GM23248 (cell line): ENCODE results near the gene DBF4. TPM values are rescaled to one million over a fixed set of nuclear protein-coding genes. Genes with fewer than 3 reads are reported as not detected.
"Not testable (repeated sequence)": the region's sequence is repeated elsewhere in the genome, so short reads cannot be mapped to it uniquely, and the experiment has no call there.

Experiments used
- DNase-seq: peaks from one replicate; pipeline ENCODE4 v3.0.0-alpha.2; 2015
- H2AFZ ChIP-seq: fragments of 200-600 bp; sonication (generic); 2 replicates; pipeline ENCODE4 v1.6.1; 2016; ENCODE audit warnings: antibody characterized with exemption
- H3F3A ChIP-seq: fragments of 200-600 bp; sonication (generic); 2 replicates; pipeline ENCODE4 v1.6.1; 2016; ENCODE audit warnings: mild to moderate bottlenecking, antibody characterized with exemption, mixed run types; ENCODE audit not compliant: insufficient read depth
- H3K27ac ChIP-seq: fragments of 200-600 bp; sonication (generic); 2 replicates; pipeline ENCODE4 v1.5.1; 2016; ENCODE audit warnings: mild to moderate bottlenecking
- H3K27me3 ChIP-seq: fragments of 200-600 bp; sonication (generic); replicated peaks from 2 replicates; pipeline ENCODE4 v1.6.1; 2016; ENCODE audit warnings: mild to moderate bottlenecking; ENCODE audit not compliant: insufficient read depth
- H3K36me3 ChIP-seq: fragments of 200-600 bp; sonication (generic); 2 replicates; pipeline ENCODE4 v1.6.1; 2016; ENCODE audit warnings: low read depth, mild to moderate bottlenecking
- H3K4me1 ChIP-seq: fragments of 200-600 bp; sonication (generic); 2 replicates; pipeline ENCODE4 v1.6.1; 2016; ENCODE audit warnings: mild to moderate bottlenecking; ENCODE audit not compliant: insufficient read depth
- H3K4me2 ChIP-seq: fragments of 200-600 bp; sonication (generic); one replicate; pipeline ENCODE4 v1.6.1; 2016; ENCODE audit warnings: mild to moderate bottlenecking; ENCODE audit not compliant: unreplicated experiment
- H3K4me3 ChIP-seq: fragments of 200-600 bp; sonication (generic); 2 replicates; pipeline ENCODE4 v1.5.1; 2016; ENCODE audit warnings: mild to moderate bottlenecking
- H3K79me2 ChIP-seq: fragments of 200-600 bp; sonication (generic); 2 replicates; pipeline ENCODE4 v1.6.1; 2016; ENCODE audit warnings: mild to moderate bottlenecking; ENCODE audit not compliant: insufficient read depth
- H3K9ac ChIP-seq: fragments of 200-600 bp; sonication (generic); 2 replicates; pipeline ENCODE4 v1.6.1; 2016; ENCODE audit warnings: mild to moderate bottlenecking
- H3K9me2 ChIP-seq: fragments of 200-600 bp; sonication (generic); 2 replicates; pipeline ENCODE4 v1.6.1; 2016; ENCODE audit warnings: mixed run types, mild to moderate bottlenecking, moderate library complexity; ENCODE audit not compliant: insufficient read depth
- H3K9me3 ChIP-seq: fragments of 200-600 bp; sonication (generic); one replicate; pipeline ENCODE4 v1.6.1; 2017; ENCODE audit warnings: low read depth
- H4K20me1 ChIP-seq: fragments of 200-600 bp; sonication (generic); 2 replicates; pipeline ENCODE4 v1.6.0; 2016; ENCODE audit not compliant: insufficient read depth
- EZH2 ChIP-seq: fragments of 200-600 bp; sonication (generic); IDR thresholded peaks from 2 replicates; pipeline ENCODE4 v1.6.1; 2018; ENCODE audit warnings: antibody characterized with exemption, mild to moderate bottlenecking; ENCODE audit not compliant: insufficient read depth, poor library complexity, severe bottlenecking
- EZH2phosphoT487 ChIP-seq: fragments of 200-600 bp; sonication (generic); IDR thresholded peaks from 2 replicates; pipeline ENCODE4 v1.6.1; 2018; ENCODE audit warnings: antibody characterized with exemption, moderate library complexity, mild to moderate bottlenecking, low read depth; ENCODE audit not compliant: insufficient read depth
- whole genome bisulfite sequencing, 2 experiments: methylation state at CpG; one replicate each; pipeline ENCODE4 v1.1.6; 2015 to 2017; ENCODE audit warnings: low lambda C conversion rate in 2 of 2, low coverage in 1 of 2; ENCODE audit errors: missing lambda C conversion rate in 2 of 2; 5-methylcytosine and 5-hydroxymethylcytosine counted together
- in situ Hi-C: fragments of 300-500 bp; cut with MboI; formaldehyde crosslinking; loops from 2 replicates; pipeline ENCODE4 v1.15.0; 2020
- polyA plus RNA-seq: library from polyadenylated mRNA; unstranded; fragments of >200 nt; fragmentation: Nextera tagmentation; extraction: Ambion mirVana; gene quantifications from 2 replicates; pipeline ENCODE4 v1.2.1, GENCODE V29; 2016
- total RNA-seq: library from RNA; depleted of rRNA; stranded (reverse); fragments of >200 nt; shearing (Covaris generic); gene quantifications from 2 replicates; pipeline ENCODE4 v1.2.3, GENCODE V29; 2014

Gene DBF4
- total and polyA plus RNA-seq, 2 experiments from 2014 or later, result 14.7 to 26.2 TPM

GRCh38 chr7:87895363-87895762 lies 19.1 kb downstream of the DBF4 start:
- in situ Hi-C loops, result no loop called here
- H3K36me3 ChIP-seq, result peaks cover 5% of the 10 kb centered on the region
- WGBS, 2 experiments, result 97 to 100% methylated on average over 2 of the region's 2 CpGs

GRCh38 chr7:87899255-87899654 lies 23.0 kb downstream of the DBF4 start:
- TF ChIP-seq EZH2phosphoT487 (no peak), EZH2 (no peak)
- no peaks in the 10 kb centered on the region for H3F3A ChIP-seq
- no peak overlapping the region for H2AFZ ChIP-seq
- WGBS, 2 experiments, result 98 to 100% methylated on average over 2 of the region's 2 CpGs
- in situ Hi-C loops, result no loop called here
- H3K4me2 ChIP-seq, result no peak overlapping the region
- no peaks in the 10 kb centered on the region for H3K9me3 ChIP-seq
- peaks cover 16% of the 10 kb centered on the region; the same call in 1 of the 2 replicates for H3K79me2 ChIP-seq
- H3K36me3 ChIP-seq, result peaks cover 6% of the 10 kb centered on the region
- no peak overlapping the region for H3K4me3 ChIP-seq
- no peak overlapping the region for H3K27ac ChIP-seq
- H3K9me2 ChIP-seq, result no peaks in the 10 kb centered on the region
- no peak overlapping the region for H3K9ac ChIP-seq
- no peak for DNase-seq
- no peaks in the 10 kb centered on the region for H3K27me3 ChIP-seq
- no peaks in the 10 kb centered on the region for H4K20me1 ChIP-seq
- no peaks in the 10 kb centered on the region for H3K4me1 ChIP-seq

More at GRCh38 chr7:87895363-87895762, 19.1 kb downstream of the DBF4 start:
- no peak for DNase-seq
- H4K20me1 ChIP-seq, result no peaks in the 10 kb centered on the region
- no peak overlapping the region for H3K4me3 ChIP-seq
- H3K27ac ChIP-seq, result no peak overlapping the region
- no peak overlapping the region for H3K9ac ChIP-seq
- no peaks in the 10 kb centered on the region for H3K9me2 ChIP-seq
- TF ChIP-seq EZH2 (no peak), EZH2phosphoT487 (no peak)
- peaks cover 39% of the 10 kb centered on the region for H3K79me2 ChIP-seq
- H3K4me2 ChIP-seq, result no peak overlapping the region
- no peak overlapping the region for H2AFZ ChIP-seq
- no peaks in the 10 kb centered on the region for H3K27me3 ChIP-seq
- H3K9me3 ChIP-seq, result no peaks in the 10 kb centered on the region
- H3F3A ChIP-seq, result no peaks in the 10 kb centered on the region
- no peaks in the 10 kb centered on the region for H3K4me1 ChIP-seq

GRCh38 chr7:87907136-87907906 lies 31.0 kb downstream of the DBF4 start:
- H3K4me2 ChIP-seq, H3K79me2 ChIP-seq, H3K36me3 ChIP-seq, H3F3A ChIP-seq, H3K9ac ChIP-seq, in situ Hi-C loops, H4K20me1 ChIP-seq, H3K9me2 ChIP-seq, H3K27me3 ChIP-seq, H3K27ac ChIP-seq, H3K4me3 ChIP-seq, H3K9me3 ChIP-seq: not testable (repeated sequence)
- Histone ChIP-seq H3K4me1 (peaks cover 10% of the 10 kb centered on the region), H2AFZ (peak overlapping the region; percentile 15; the same call in 1 of the 2 replicates)
- WGBS, 2 experiments, result 94 to 99% methylated on average over 3 of the region's 3 CpGs
- peak; percentile 28 for DNase-seq

GRCh38 chr7:87908814-87909213 lies 32.5 kb downstream of the DBF4 start:
- H3K4me2 ChIP-seq, H3K27me3 ChIP-seq, H3K4me3 ChIP-seq, H3K27ac ChIP-seq, H3K9ac ChIP-seq, H3K9me2 ChIP-seq, H3F3A ChIP-seq, H3K79me2 ChIP-seq, in situ Hi-C loops, H4K20me1 ChIP-seq, H3K36me3 ChIP-seq, DNase-seq, H3K9me3 ChIP-seq, H2AFZ ChIP-seq: not testable (repeated sequence)
- peaks cover 10% of the 10 kb centered on the region for H3K4me1 ChIP-seq
- 98 to 99% methylated on average over 4 of the region's 4 CpGs for WGBS, 2 experiments

GRCh38 chr7:87912121-87912520 lies 35.8 kb downstream of the DBF4 start:
- H3K27ac ChIP-seq, result no peak overlapping the region
- no peak overlapping the region for H3K4me2 ChIP-seq
- no peak overlapping the region for H2AFZ ChIP-seq
- 80 to 92% methylated on average over 4 of the region's 4 CpGs for WGBS, 2 experiments
- H3K4me3 ChIP-seq, result no peak overlapping the region
- H3K9me2 ChIP-seq, result no peaks in the 10 kb centered on the region
- DNase-seq, result no peak
- H3K27me3 ChIP-seq, result no peaks in the 10 kb centered on the region
- no peaks in the 10 kb centered on the region for H4K20me1 ChIP-seq
- H3K36me3 ChIP-seq, result no peaks in the 10 kb centered on the region
- H3K9me3 ChIP-seq, result no peaks in the 10 kb centered on the region
- H3K9ac ChIP-seq, result no peak overlapping the region
- no peaks in the 10 kb centered on the region for H3K79me2 ChIP-seq
- H3F3A ChIP-seq, result no peaks in the 10 kb centered on the region
- H3K4me1 ChIP-seq, result peaks cover 2% of the 10 kb centered on the region
- TF ChIP-seq EZH2phosphoT487 (no peak), EZH2 (no peak)
- in situ Hi-C loops, result no loop called here
